Left kidney (tissue), 2 donors: ENCODE results near the gene WNT1. TPM values are rescaled to one million over a fixed set of nuclear protein-coding genes. Genes with fewer than 3 reads are reported as not detected.

Source experiments
- DNase-seq: peaks from one replicate; pipeline ENCODE4 v3.0.0-alpha.2; 2013
- polyA plus RNA-seq: library from polyadenylated mRNA; unstranded; fragments of 120-200 nt; gene quantifications from one replicate; pipeline ENCODE4 v1.2.1, GENCODE V29; 2013; ENCODE audit not compliant: insufficient read length

The WNT1 gene
- polyA plus RNA-seq, 1 donor: not detected

DNA sequence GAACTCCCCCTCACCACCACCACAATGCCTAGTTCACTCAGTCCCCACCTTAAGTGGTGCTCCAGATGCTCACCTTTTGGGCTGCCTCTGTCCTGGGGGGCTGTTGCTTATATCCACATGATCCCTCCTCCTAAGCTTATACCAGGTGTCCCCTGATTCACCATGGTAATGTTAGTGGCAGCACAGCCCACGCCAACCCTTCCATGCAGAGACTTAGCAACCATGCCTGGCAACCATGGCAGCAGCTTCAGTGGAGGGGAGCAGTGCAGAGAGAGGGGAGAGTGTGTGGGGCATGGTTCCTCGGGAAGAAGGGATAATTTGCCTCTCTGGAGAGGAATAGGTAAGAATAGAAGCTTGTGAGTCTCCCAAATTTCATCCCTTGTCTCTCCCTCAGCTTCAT lies 22.2 kb downstream of the WNT1 start:
- no peak for DNase-seq

DNA sequence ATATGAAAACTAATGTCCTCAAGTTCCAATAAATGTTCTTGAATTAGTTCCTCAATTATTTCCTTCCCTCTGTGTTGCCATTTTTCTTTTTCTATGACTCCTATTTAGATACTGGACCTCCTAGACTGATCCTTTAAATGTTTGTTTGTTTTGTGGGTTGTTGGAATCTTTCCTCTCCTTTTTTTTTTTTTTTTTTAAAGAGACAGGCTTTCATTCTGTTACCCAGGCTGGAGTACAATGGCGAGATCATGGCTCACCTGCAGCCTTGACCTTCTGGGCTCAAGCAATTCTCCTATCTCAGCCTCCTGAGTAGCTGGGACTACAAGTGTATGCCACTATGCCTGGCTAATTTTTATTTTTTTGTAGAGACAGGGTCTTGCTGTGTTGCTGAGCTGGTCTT lies 30.8 kb downstream of the WNT1 start:
- no peak for DNase-seq

DNA sequence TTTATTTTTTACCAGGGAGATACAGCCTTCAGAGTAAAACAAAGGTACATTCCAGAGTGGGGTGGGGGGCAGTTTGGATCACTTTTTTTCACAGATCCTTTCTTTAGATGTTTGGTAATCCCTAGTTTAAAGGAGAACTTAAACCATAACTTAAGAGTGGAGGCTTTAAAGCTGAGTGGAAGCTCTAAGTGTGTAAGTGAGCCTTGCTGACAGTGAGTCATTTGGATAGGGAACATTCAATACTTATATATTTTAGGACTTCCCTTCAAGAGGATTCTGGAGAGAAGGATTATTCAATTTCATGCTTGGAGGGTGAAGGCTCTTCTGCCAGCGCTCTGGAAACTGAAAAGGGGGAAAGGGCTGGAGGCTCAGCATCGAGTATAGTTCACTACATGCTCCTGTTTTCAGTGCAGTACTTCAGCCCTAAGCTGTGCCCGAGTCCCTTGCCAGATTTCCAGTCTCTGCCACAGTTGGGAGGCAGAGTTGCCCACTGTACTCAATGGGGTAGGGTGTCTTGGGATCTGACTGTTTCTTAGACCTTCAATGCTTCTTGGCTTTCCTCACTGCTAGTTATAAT lies 32.1 kb downstream of the WNT1 start:
- DNase-seq: no peak

DNA sequence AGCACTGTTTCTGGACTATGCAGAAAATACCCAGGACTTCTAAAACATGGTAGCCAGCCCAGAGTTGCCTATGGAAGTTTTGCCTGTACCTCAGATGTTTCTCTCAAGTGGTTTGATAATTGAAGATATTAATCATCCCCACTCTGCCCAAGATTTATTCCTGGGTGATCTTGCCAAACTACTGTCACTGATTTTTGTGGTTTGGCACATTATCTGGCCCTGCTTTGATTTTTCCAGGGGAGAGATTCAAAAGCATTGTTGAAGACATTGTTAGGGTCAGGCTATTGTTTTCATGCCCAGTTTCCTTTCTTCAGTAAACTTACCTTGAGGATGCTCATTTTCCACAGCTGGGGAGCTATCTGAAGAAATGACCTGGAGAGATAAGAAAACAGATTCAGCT lies 34.6 kb downstream of the WNT1 start:
- DNase-seq: no peak

DNA sequence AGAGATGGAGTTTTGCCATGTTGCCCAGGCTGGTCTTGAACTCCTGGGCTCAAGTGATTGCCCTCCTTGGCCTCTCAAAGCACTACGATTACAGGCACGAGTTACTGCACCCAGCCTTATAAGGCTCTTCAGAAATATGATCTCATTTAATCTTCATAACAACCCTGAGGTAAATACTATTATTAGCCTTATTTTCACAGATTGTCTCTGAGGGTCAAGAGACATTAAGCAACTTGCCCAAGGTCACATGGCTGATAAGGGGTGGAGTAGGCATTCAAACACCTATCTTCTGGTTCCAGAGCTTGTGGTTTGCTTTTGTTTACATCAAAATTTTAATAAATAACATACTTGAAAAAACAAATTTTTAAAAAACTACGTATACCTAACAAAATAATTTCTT lies 35.3 kb downstream of the WNT1 start:
- no peak for DNase-seq

DNA sequence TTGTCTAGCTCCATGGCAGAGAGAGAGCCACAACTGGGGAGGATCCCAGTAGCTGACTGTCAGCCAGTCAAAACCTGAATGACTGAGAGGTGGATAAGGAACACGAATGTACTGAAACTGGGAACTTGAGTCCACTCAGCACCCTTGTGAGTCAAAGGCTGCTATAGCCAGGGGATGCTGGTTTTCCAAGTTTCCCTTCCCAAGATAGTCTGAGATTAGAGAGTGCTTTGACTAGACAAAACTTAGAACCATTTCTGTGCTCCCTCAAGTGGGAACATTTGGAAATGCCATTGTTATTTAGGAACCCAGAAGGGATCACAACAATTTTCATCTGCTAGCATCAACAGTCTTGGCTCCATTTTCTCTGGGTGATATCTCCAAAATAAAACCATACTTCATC lies 36.4 kb downstream of the WNT1 start:
- DNase-seq: no peak

DNA sequence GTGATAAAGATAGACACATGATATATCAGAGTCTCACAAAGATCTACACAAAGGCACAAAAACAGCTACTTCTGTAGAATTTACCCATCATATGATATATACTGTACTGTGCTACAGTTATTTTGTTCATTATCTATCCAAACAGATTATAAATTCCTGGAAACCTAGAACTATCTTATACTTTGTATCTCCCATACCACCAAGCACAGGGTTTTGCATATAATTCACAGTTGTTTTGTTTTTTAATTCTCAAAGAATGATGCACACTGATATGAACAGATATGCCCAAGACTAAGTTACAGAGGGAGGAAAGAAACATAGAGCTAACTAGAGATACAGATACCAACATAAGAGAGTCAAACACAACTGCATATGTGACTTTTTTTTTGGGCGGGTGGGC lies 37.1 kb downstream of the WNT1 start:
- DNase-seq: no peak

DNA sequence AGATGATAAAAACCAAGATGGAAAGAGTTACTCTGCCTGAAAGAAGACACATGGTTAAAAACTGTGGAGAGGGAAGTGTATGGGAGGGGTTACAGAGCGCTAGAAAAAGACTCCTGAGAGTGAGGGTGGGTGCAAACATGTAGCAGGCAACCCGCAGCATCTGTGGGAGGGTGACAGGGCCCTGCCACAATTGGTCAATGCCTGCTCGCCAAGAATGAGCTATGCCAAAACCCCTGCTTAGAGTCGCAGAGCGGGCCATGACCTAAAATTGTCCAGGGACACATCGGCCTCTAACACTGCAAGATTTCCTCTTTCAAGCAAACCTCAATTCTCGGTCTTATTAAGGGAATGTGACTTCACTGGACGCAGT lies 39.8 kb downstream of the WNT1 start:
- no peak for DNase-seq

DNA sequence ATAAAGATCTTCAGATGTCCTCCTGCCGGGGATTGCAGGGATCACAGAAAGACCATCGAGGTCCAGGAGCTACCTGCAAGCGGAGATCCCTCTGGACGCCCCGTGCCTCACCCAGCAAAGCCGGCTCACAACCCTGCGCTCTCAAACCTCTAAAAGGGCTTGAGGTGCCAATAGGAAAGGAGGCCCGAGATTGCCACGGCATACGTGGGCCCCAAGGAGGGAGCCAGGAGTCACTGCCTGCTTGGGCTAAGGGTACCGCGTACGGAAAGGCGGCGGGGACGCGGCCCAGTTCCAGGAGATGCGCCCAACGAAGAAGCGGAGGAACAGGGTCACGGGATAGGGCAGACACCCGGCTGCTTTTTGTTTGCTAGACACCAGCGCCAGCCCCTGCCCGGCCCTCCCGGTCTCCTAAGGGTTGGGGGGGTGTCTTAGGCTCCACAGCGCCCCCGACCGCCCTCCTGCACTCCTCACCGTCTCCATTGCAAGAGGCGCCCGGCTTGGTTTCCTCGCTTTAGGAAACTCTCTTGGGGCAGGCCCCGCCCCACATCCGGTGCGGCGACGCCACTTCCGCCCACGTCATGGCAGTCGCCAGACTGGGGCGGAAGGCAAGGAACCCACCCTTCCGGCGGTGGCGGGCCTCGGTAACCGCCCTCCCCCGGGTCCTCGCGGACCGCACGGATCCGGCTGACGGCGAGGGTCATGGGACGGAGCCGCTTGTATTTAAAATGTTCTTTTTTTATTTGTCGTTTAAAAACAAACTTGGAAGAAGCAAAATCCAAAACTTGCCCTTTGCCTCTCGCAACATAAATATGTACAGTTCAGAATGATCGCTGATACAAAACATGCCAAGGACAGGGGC lies 40.4 kb downstream of the WNT1 start, which contains the start of gene PRKAG1:
PRKAG1 (minus strand) TSS at position 516 of the 859 bp plus-strand sequence; CDS start at position 480, 36 bp downstream.
- DNase-seq: peak; percentile 96

DNA sequence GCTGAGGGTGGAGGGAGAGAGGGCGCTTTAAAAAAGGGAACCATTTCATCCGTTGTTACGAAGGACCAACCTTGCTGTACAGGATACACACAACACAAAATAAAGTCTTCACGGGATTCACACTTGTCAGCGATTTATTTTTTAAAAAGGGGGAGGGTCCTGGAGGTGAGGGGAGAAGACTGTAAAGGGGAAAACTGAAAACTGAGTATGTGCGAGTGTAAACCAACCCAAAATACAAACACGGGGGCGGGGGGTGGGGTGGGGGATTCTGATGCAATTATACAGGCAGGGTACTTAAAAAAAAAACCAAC lies 41.0 kb downstream of the WNT1 start:
- DNase-seq: no peak

DNA sequence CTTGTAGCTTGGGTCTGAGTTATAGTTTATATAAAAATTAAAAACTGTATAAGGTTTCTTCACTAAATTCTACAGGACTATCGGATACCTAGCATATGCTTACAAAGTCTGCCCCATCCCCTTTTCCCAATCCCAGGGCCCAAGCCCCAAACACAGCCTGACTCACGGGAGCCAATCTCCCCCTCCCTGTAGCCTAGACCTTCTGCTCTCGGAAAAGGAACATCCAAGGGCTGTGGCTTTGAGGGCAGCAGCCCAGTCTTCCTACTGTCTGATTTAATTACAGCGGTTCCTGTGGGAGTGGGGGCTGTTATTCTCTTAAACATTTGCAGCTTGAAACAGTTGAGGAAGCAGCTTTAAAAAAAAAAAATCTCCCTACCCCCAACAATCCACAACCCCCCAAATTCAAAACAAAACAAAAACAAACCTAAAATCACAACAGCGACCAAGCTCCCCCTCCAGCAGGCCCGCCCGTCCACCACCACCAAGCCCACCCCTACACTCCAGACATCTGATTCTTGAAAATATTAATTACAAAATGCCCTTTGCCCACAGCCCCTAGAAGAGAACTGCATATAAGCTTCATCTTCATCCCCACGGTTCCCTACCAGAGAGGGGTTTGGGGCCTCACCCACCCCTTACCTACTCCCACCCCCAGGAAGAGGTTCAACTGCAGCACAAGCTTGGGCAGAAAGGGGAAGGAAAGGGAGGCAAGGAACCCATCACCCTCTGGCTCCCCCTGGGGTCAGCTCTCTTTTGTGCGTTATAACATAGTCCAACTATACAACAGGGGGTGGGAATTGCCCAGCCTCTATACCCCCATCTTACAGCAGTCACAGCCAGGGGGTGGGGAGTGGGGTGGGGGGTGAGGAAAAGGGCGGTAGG lies 41.6 kb downstream of the WNT1 start:
- DNase-seq: no peak

DNA sequence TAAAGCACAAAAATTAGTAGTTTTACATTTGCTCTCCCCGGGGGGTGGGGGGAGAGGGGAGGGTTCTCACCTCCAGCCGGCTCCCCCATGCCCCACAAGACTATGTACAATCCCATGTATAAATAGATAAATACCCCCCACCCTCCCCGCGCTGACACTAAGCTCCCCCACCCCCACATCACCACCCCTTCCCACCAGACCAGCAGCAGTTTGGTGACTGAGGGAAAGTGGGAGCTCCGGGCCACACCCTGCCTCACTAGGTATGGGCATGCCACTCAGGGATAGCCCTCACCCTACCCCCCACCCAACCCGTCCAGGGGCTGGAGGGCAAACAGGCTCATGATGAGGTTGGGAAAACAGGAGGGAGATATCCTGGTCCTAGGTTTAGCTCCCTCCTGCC lies 42.3 kb downstream of the WNT1 start:
- DNase-seq: no peak

DNA sequence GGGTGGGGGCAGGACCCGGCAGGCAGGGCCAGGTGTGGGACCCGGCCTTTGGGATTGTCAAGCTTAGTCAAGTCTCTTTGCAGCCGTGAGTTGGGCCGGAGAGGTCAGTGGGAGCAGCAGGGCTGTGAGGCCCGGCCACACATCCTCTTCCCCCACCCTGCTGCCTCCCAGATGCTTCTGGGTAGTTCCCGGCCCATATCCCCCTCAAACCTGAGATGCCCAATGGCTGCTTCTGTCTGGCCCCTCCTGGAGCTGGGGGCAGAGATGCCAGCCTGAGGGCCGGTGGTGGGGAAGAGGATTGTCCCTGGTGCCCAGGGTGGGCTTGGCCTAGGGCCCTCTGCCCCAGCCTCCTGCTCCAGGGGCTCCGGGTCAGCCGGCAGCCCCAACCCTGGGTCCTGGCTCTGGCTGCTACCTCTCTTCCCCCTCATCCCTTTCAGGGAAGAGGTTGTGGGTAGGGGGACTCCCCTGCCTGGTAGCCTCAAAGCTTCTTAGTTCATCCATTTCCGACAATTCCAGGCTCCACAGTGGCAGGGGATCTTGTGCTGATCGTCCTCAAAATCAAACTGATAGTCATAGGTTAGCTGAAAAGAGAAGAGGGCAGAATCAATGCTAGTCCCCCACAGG lies 43.3 kb downstream of the WNT1 start:
- DNase-seq: no peak

DNA sequence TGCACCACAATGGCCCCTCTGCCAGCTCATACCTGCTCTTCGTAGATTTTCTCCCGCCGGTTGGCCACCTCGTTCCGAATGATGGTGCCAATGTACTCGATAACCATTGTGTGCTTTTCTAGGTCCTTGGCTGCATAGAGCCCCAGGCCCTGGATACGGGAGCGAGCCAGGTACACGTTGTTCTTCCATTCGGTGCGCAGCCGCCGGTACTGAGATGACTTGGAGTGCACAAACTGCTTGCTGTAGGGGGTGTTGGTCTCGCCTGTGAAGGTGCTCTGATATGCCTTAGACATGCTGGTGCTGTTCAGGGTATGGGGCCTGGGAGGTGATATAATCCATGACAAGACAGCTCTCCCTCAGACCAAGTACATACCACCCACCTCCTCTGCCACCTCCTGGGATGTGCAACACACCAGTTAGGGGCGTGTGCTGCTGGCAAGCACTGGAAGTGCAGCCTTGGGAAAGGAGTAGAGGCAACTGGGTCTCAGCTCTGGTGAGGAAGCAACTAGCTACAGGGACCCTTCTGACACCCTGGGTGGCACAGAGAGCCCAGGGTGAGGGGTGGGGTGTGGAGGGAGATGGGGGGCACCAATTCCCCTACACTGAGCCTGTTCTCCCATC lies 44.5 kb downstream of the WNT1 start:
- no peak for DNase-seq

DNA sequence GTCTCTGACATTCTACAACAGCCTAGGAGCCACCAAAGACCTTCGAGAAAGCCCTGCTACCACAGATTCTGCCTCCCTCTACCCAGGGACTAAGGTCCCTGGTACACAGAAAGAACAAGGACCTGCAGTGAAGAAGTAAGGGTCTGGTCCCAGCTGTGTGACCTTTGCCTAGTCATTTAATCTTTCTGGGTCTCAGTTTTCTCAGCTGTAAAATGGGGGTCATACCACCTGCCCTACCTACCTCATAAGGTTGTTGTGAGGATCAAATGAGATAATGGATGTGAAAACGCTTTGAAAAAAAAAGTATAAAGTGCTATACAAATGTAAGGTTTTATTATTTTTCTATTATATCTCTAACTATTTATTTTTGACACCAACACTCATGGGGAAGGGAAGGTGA lies 45.7 kb downstream of the WNT1 start:
- DNase-seq: no peak

DNA sequence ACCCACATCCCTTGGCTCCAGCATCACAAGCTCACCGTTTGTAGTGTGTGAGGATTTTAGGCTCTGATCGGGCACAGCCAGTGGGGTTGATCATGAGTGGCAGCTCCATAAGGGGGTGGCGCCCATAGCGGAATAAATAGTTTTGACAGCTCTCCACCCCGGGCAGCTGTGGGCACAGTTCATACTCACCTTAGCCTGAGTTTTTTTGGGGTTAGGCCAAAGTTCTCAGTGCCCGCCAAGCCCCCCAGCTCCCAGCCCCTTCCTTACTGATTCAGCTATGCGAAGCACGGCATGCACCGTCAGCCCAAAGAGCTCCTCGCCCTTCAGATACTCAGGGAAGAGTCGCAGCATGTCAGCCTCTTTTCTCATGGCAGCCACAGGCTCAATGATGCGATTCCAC lies 46.4 kb downstream of the WNT1 start:
- no peak for DNase-seq

DNA sequence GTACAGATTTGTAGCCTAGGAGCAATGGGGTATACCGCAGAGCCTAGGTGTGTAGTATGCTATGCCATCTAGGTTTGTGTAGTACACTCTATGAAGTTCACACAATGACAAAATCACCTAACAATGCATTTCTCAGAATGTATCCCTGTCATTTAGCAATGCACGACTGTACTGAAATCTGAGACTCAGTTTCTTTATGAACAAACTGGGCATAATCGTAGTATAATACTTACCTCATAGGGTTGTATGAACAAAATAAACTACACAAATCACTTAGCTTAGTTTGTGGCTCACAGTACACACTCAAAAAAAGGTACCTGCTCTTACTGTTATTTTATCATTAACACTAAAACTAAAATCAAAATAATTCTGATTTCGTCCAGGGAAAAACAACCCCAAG lies 47.3 kb downstream of the WNT1 start:
- no peak for DNase-seq

DNA sequence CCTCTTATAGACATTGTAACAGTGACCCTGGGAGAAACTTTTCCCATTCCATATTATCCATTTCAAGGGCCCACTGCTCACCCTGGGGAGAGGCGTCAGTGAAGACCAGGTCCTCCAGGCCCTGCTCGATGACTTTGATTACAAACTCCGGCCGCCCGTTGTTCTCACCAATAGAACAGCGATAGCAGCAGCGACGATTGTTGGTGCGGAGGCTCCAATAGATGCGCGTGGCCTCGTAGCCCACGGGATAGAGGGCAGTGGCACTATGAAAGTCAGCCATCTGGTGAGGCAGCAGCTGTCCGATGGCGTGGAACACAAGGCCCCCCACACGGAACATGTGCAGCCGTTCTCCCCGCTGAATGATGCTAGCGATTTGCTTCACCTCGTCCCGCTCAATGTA lies 48.0 kb downstream of the WNT1 start:
- DNase-seq: no peak

DNA sequence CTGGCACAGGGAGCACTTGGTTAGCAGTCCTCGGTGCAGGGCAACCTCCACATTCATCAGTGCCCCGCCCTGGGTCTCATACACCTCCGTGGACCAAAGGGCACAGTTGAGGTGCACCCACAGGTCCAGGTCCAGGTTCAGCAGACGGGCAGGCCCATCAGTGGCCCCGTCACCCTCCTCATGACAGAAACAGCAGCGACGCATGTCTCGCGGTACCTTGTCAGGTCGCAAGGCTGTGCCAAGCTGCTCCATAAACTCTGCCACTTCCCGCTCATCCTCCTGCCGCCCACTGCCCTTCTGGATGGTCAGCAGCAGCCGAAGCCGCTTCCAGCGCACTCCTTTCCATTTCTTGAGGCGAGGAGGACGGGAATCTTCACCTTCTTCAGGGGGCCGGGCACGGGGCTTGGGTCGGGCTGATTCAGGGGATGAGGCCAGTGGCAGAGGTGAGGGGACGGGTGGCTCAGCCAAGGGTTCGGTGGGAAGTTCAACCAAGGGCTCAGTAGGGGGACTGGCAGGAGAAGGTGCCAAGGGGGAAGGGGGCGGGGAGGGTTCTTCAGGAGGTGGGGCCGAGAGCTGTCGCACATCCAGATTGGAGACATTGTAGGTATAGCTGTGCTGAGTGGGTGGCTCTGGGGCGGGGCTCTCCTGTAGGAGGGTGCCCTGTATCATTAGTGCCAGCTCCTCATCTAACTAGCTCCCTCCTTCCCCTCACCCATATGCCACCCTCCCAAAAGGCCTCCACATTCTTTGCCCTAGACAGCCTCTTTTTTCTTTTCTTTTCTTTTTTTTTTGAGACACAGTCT lies 48.8 kb downstream of the WNT1 start:
- DNase-seq: no peak

DNA sequence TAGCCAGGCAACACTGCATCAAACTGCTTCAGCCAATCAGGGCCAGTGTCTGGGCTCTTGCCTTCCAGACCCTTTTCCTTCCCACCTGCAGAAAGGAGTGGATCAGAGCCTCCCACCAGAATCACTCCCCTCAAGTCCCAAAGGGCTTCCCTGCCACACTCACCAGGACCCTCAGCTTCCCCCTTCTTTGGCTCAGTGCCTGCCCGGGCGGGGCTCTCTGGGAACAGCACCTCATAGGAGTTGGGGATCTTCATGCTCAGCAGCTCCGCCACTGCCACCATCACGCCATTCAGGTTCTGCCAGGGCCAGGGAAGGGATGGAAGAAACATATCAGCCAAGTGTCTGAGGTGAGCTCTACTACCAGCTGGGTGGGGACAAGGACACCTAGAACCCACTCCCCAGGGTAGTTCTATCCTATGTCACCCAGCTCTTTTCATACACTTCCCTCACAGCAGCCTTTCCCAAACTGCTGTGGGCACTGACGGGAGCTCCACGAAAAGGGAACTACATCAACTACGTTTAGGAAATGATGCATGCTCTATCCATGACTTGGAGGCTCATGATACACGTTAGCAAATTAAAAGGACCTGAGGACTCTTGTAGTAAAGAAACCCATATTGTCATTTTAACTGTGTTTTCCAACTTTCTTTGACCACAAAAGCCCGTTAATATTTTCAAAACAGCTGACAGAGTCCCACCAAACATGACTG lies 49.9 kb downstream of the WNT1 start:
- no peak for DNase-seq
